NCI-H1694 treated with DMSO at 0.1 percent for 48 hours (cell line): ENCODE data around the gene MBD5.

Source experiments
- DNase-seq: peaks from one replicate; lab custom pipeline; 2025; lab: John Stamatoyannopoulos, UW

MBD5 gene

GRCh38 chr2:148124271-148124670 lies 103.4 kb downstream of the MBD5 start:
- no peak for DNase-seq

- DNase-seq, result no peak
Observed at GRCh38 chr2:148130581-148130980, 109.7 kb downstream of the MBD5 start.

- no peak for DNase-seq
Observed at GRCh38 chr2:148132412-148132811, 111.5 kb downstream of the MBD5 start.

- DNase-seq, result no peak
Observed at GRCh38 chr2:148135705-148136104, 114.8 kb downstream of the MBD5 start.

GRCh38 chr2:148136441-148136840 lies 115.5 kb downstream of the MBD5 start:
- no peak for DNase-seq

- no peak for DNase-seq
Observed at GRCh38 chr2:148161909-148162435, 141.1 kb downstream of the MBD5 start.

- no peak for DNase-seq
Observed at GRCh38 chr2:148162871-148163270, 142.0 kb downstream of the MBD5 start.

GRCh38 chr2:148165975-148166374 lies 145.1 kb downstream of the MBD5 start:
- no peak for DNase-seq

- DNase-seq, result no peak
Observed at GRCh38 chr2:148167241-148167766, 146.4 kb downstream of the MBD5 start.

- DNase-seq, result no peak
Observed at GRCh38 chr2:148167855-148168254, 147.0 kb downstream of the MBD5 start.

- no peak for DNase-seq
Observed at GRCh38 chr2:148172131-148172753, 151.4 kb downstream of the MBD5 start.

- no peak for DNase-seq
Observed at GRCh38 chr2:148173168-148173567, 152.3 kb downstream of the MBD5 start.

GRCh38 chr2:148177559-148177958 lies 156.7 kb downstream of the MBD5 start:
- DNase-seq, result no peak

- DNase-seq, result no peak
Observed at GRCh38 chr2:148179724-148180123, 158.8 kb downstream of the MBD5 start.

- DNase-seq, result no peak
Observed at GRCh38 chr2:148184976-148185375, 164.1 kb downstream of the MBD5 start.

GRCh38 chr2:148194882-148195281 lies 174.0 kb downstream of the MBD5 start:
- DNase-seq, result no peak

- no peak for DNase-seq
Observed at GRCh38 chr2:148201075-148202004, 180.4 kb downstream of the MBD5 start.

GRCh38 chr2:148202237-148202636 lies 181.3 kb downstream of the MBD5 start:
- DNase-seq, result no peak

- no peak for DNase-seq
Observed at GRCh38 chr2:148207111-148207510, 186.2 kb downstream of the MBD5 start.

GRCh38 chr2:148209603-148210002 lies 188.7 kb downstream of the MBD5 start:
- DNase-seq, result no peak

- DNase-seq, result no peak
Observed at GRCh38 chr2:148218326-148219075, 197.6 kb downstream of the MBD5 start.

- DNase-seq, result no peak
Observed at GRCh38 chr2:148221166-148221565, 200.3 kb downstream of the MBD5 start.
